K562 (cell line): ENCODE results near the gene TLL1. TPM values are rescaled to one million over a fixed set of nuclear protein-coding genes. Genes with fewer than 3 reads are reported as not detected.

Experiments
- ATAC-seq: fragments of 200-7000 bp; cut with Tn5 transposase; 3 replicates; pipeline ENCODE4 v1.9.1; 2020; ENCODE audit warnings: moderate library complexity
- BruUV-seq: library from RNA; stranded (reverse); fragments of 400-500 nt; replicated peaks from 2 replicates; lab custom pipeline; 2021; lab: Mats Ljungman, UMichigan
- CTCF ChIA-PET: fragments of 300-600 bp; formaldehyde crosslinking; extraction: SDS; loops from one replicate; lab custom pipeline; 2021; ENCODE audit warnings: low intra/inter-chr PET ratio; lab: Yijun Ruan, JAX
- POLR2A ChIA-PET: fragments of 300-600, 350-650 bp; sonication (Branson Sonifier 250); formaldehyde crosslinking; extraction: SDS; loops from one replicate; lab custom pipeline; 2021; ENCODE audit warnings: antibody characterized with exemption, inconsistent platforms; lab: Yijun Ruan, JAX
- DNase-seq, 4 experiments: peaks; one replicate each; pipeline versions ENCODE4 v3.0.0 to v3.0.0-alpha.2; 2011 to 2018; ENCODE audit warnings: low spot score in 3 of 4, mixed read lengths in 3 of 4; ENCODE audit errors: extremely low read depth in 1 of 4
- FAIRE-seq: peaks from 2 replicates; lab custom pipeline; 2011; peaks lifted over from hg19 to GRCh38; lab: Jason Lieb, UNC
- H2AFZ ChIP-seq: 2 replicates; pipeline ENCODE4 v1.6.0; 2011; ENCODE audit warnings: low read depth, low read length, control low read depth, inconsistent platforms
- H3K27ac ChIP-seq: fragments of 200-600 bp; 3 replicates; pipeline ENCODE4 v1.8.0; 2011; ENCODE audit warnings: low read depth, mild to moderate bottlenecking, control low read depth, inconsistent platforms, low read length, moderate library complexity, mixed read lengths; ENCODE audit errors: extremely low read depth
- H3K27me3 ChIP-seq, 2 experiments: fragments of 300-600 bp in 1 of 2; 2 replicates in 1 of 2; 3 replicates in 1 of 2; pipeline versions ENCODE4 v1.6.0 to v1.8.0; 2011; ENCODE audit warnings: inconsistent platforms in 2 of 2, low read length in 2 of 2, mild to moderate bottlenecking in 1 of 2, mixed read lengths in 1 of 2, moderate library complexity in 1 of 2; ENCODE audit not compliant: control insufficient read depth in 2 of 2, insufficient read depth in 2 of 2
- H3K36me3 ChIP-seq: fragments of 300-600 bp; 3 replicates; pipeline ENCODE4 v1.8.0; 2011; ENCODE audit warnings: mild to moderate bottlenecking, low read length, inconsistent platforms; ENCODE audit not compliant: control insufficient read depth, insufficient read depth
- H3K4me1 ChIP-seq, 2 experiments: fragments of 200-600 bp in 1 of 2; replicated peaks in 1 of 2; 2 replicates in 1 of 2; 3 replicates in 1 of 2; pipeline versions ENCODE4 v1.5.1 to v1.8.0; 2011; ENCODE audit warnings: inconsistent platforms in 2 of 2, low read length in 2 of 2, mild to moderate bottlenecking in 1 of 2, mixed read lengths in 1 of 2, moderate library complexity in 1 of 2; ENCODE audit not compliant: control insufficient read depth in 2 of 2, insufficient read depth in 2 of 2
- H3K4me2 ChIP-seq: 2 replicates; pipeline ENCODE4 v1.6.1; 2011; ENCODE audit warnings: low read length, control low read depth, inconsistent platforms, mixed read lengths; ENCODE audit not compliant: insufficient read depth
- H3K4me3 ChIP-seq: fragments of 200-600 bp; sonication (generic), shearing (Covaris generic); 2 replicates; pipeline ENCODE4 v1.5.1; 2016; ENCODE audit warnings: control low read depth, inconsistent platforms
- H3K79me2 ChIP-seq: fragments of 200-600 bp; 3 replicates; pipeline ENCODE4 v1.8.0; 2011; ENCODE audit warnings: low read length, inconsistent platforms; ENCODE audit not compliant: control insufficient read depth, insufficient read depth
- H3K9ac ChIP-seq, 2 experiments: 2 replicates each; pipeline versions ENCODE4 v1.6.0 to v1.6.1; 2011; ENCODE audit warnings: low read depth in 2 of 2, low read length in 2 of 2, control low read depth in 1 of 2, inconsistent platforms in 1 of 2, mild to moderate bottlenecking in 1 of 2, mixed read lengths in 1 of 2; ENCODE audit not compliant: insufficient read depth in 1 of 2
- H3K9me1 ChIP-seq: one replicate; pipeline ENCODE4 v1.6.0; 2011; ENCODE audit warnings: inconsistent platforms, mild to moderate bottlenecking, low read length, moderate library complexity; ENCODE audit not compliant: control insufficient read depth, insufficient read depth
- H3K9me3 ChIP-seq: replicated peaks from 2 replicates; pipeline ENCODE4 v1.5.1; 2011; ENCODE audit warnings: low read depth, low read length, inconsistent platforms; ENCODE audit not compliant: control insufficient read depth, insufficient read depth
- H4K20me1 ChIP-seq: replicated peaks from 2 replicates; pipeline ENCODE4 v1.6.1; 2011; ENCODE audit warnings: low read length, inconsistent platforms, mixed read lengths; ENCODE audit not compliant: control insufficient read depth, insufficient read depth
- ARID1B ChIP-seq: fragments of 450-650 bp; IDR thresholded peaks from 2 replicates; pipeline ENCODE4 v1.6.1; 2016; ENCODE audit warnings: antibody characterized with exemption, mild to moderate bottlenecking, inconsistent platforms
- CHD4 ChIP-seq: fragments of 200-600 bp; sonication (generic); IDR thresholded peaks from 3 replicates; pipeline ENCODE4 v1.6.1; 2012; ENCODE audit warnings: low read depth, mild to moderate bottlenecking, mixed read lengths, low read length, inconsistent platforms; ENCODE audit not compliant: insufficient read depth, insufficient replicate concordance, poor library complexity, severe bottlenecking
- CREBBP ChIP-seq: IDR thresholded peaks from one replicate; pipeline ENCODE4 v1.6.1; 2012; ENCODE audit warnings: low read depth, mild to moderate bottlenecking, control low read depth, inconsistent platforms, low read length
- CREM ChIP-seq: IDR thresholded peaks from 2 replicates; pipeline ENCODE4 v1.6.1; 2014; ENCODE audit warnings: antibody characterized with exemption, low read depth
- HOXB6 ChIP-seq: fragments of 250-450 bp; sonication (Bioruptor Pico); IDR thresholded peaks from 2 replicates; pipeline ENCODE4 v1.5.1; 2022; ENCODE audit warnings: mild to moderate bottlenecking, borderline replicate concordance
- RCOR1 ChIP-seq, 2 experiments: IDR thresholded peaks; 2 replicates each; pipeline ENCODE4 v1.6.1; 2012; ENCODE audit warnings: low read depth in 2 of 2, low read length in 2 of 2, borderline replicate concordance in 1 of 2, improper control_type of control experiment in 1 of 2
- SMAD2 ChIP-seq: fragments of 150-350 bp; IDR thresholded peaks from 2 replicates; pipeline ENCODE4 v1.6.1; 2014; ENCODE audit warnings: low read depth, mild to moderate bottlenecking, low read length
- SMAD3 ChIP-seq: fragments of 450-650 bp; formaldehyde crosslinking; conservative IDR thresholded peaks from 2 replicates; pipeline ENCODE4 v1.4.0; 2020; ENCODE audit warnings: mild to moderate bottlenecking
- SMARCA5 ChIP-seq: fragments of 450-650 bp; IDR thresholded peaks from 2 replicates; pipeline ENCODE4 v1.6.1; 2016
- SP2 ChIP-seq: IDR thresholded peaks from 2 replicates; pipeline ENCODE4 v1.6.1; 2011; ENCODE audit warnings: mild to moderate bottlenecking, low read depth, low read length, moderate library complexity; ENCODE audit not compliant: poor library complexity, severe bottlenecking; ENCODE audit errors: extremely low read depth
- ZNF12 ChIP-seq: sonication (generic); formaldehyde crosslinking; IDR thresholded peaks from 2 replicates; pipeline ENCODE4 v1.4.0; 2020; ENCODE audit warnings: mild to moderate bottlenecking, missing genetic modification reagents
- ZNF133 ChIP-seq: fragments of 250-450 bp; sonication (Bioruptor Pico); IDR thresholded peaks from 2 replicates; pipeline ENCODE4 v1.4.0; 2020; ENCODE audit warnings: mild to moderate bottlenecking
- ZNF347 ChIP-seq: fragments of 450-650 bp; formaldehyde crosslinking; IDR thresholded peaks from 2 replicates; pipeline ENCODE4 v1.4.0; 2020; ENCODE audit warnings: low read depth, mild to moderate bottlenecking, moderate library complexity
- ZNF707 ChIP-seq: fragments of 250-450 bp; sonication (Bioruptor Pico); conservative IDR thresholded peaks from 2 replicates; pipeline ENCODE4 v1.8.0; 2022; ENCODE audit warnings: inconsistent platforms, mild to moderate bottlenecking, moderate library complexity
- WGBS: fragments of 100-300 bp; shearing (Covaris generic); methylation state at CpG from one replicate; pipeline ENCODE4 v1.1.6; 2016; ENCODE audit warnings: low coverage, mixed read lengths; ENCODE audit not compliant: insufficient coverage; ENCODE audit errors: missing lambda C conversion rate; 5-methylcytosine and 5-hydroxymethylcytosine counted together
- in situ Hi-C: fragments of 300-500 bp; cut with MboI; formaldehyde crosslinking; loops from 4 replicates; pipeline ENCODE4 v1.15.0; 2018; ENCODE audit warnings: inconsistent platforms, mixed read lengths
- intact Hi-C: fragments of 100-400 bp; cut with micrococcal nuclease; formaldehyde crosslinking; loops from 2 replicates; pipeline ENCODE4 v1.14.2; 2022
- polyA plus RNA-seq, 8 experiments: library from polyadenylated mRNA; depleted of rRNA in 4 of 8; stranded (reverse) in 5 of 8; unstranded in 3 of 8; fragments of >200 nt; fragmentation: Nextera tagmentation in 2 of 8; fragmentation: Illumina TruSeq in 1 of 8; extraction: Ambion mirVana in 2 of 8; extraction: Trizol in 1 of 8; gene quantifications; 2 replicates each; pipeline versions ENCODE4 v1.2.1 to v1.2.3, GENCODE V29; 2011 to 2014; ENCODE audit warnings: inconsistent platforms in 1 of 8, missing spikeins in 1 of 8
- total RNA-seq, 7 experiments: library from RNA; depleted of rRNA in 6 of 7; stranded (reverse); fragments of >200 nt in 6 of 7; fragmentation: Illumina TruSeq in 2 of 7; extraction: Trizol in 2 of 7; gene quantifications; 2 replicates each; pipeline versions ENCODE4 v1.2.1 to v1.2.3, GENCODE V29; 2011 to 2021; ENCODE audit warnings: low replicate concordance in 1 of 7
- TF ChIP-seq, protein P1 (sequence below): sonication (generic); formaldehyde crosslinking; IDR thresholded peaks from 2 replicates; pipeline ENCODE4 v1.8.0; 2022; ENCODE audit warnings: mild to moderate bottlenecking, missing genetic modification reagents

Gene TLL1
- total and polyA plus RNA-seq, 9 of the 15 experiments (the other 6 are each of a cell fraction or from before 2014, with no cell fraction given), result not detected

DNA sequence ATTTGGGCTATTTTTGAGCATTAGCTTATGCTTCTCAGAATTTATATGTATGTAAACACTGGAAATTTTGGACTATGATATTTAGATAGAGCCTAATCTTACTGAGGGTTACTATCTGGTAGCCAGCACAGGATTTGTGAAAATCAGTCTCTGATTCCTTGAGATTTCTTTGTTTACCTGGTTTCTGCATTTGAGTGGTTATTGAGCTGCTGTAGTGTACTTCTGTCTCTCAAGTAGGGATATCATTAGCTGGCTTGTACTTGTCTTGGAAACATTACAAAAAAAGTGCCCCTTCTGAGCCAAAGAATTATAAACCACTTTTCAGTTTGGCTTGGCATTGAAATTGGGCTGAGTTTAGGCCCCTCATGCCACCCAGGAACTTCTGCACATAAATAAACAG is 49.7 kb downstream of the TLL1 start (continued):
- no peak for TF ChIP-seq ZNF12 (CRISPR knock-in tag)

DNA sequence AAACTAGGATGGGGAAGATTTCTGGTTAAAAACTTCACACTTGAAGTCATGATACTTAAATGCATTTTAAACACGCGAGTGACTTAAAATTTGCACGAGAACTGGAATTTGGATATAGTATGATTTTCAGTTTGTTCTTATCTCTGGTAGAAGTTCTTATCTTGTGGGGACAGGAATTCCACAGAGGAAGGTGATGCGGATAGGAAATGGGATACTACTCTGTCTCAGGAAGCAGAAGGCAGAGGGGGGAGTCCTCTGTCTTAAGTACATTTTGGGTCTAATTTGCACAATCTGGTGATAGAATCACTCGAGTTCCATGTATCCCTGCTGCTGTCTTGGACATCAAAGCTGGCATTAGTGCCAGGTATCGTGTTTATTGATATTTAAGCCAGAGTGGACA is 53.3 kb downstream of the TLL1 start:
- FAIRE-seq, result no peak

More for the DNA sequence above, 53.3 kb downstream of the TLL1 start:
- H3K27ac ChIP-seq, result no peak overlapping the region
- H3K79me2 ChIP-seq, result no peaks in the 10 kb centered on the region
- H2AFZ ChIP-seq, result no peak overlapping the region
- H3K4me3 ChIP-seq, result no peak overlapping the region
- H4K20me1 ChIP-seq, result no peaks in the 10 kb centered on the region
- no peak overlapping the region for H3K9ac ChIP-seq
- DNase-seq, result no peak
- TF ChIP-seq RCOR1 (IDR thresholded peaks at IDR 0.05; ENCODE audit: borderline replicate concordance in 1 of 2, low read depth in 2 of 2, low read length in 2 of 2), result no peak
- TF ChIP-seq ZNF707, result no peak
- no peak for TF ChIP-seq ZNF133 (CRISPR knock-in tag)
- no peak for TF ChIP-seq HOXB6 (CRISPR knock-in tag)
- no peak for TF ChIP-seq SMARCA5
- TF ChIP-seq, protein P1, sequence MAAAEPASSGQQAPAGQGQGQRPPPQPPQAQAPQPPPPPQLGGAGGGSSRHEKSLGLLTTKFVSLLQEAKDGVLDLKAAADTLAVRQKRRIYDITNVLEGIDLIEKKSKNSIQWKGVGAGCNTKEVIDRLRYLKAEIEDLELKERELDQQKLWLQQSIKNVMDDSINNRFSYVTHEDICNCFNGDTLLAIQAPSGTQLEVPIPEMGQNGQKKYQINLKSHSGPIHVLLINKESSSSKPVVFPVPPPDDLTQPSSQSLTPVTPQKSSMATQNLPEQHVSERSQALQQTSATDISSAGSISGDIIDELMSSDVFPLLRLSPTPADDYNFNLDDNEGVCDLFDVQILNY (CRISPR knock-in tag), result no peak
- TF ChIP-seq CREBBP, result no peak
- no peak for TF ChIP-seq SP2
- no peak for TF ChIP-seq CHD4
- TF ChIP-seq CREM, result no peak
- no peak for TF ChIP-seq ZNF347 (CRISPR knock-in tag)
- no peak for TF ChIP-seq SMAD3 (CRISPR knock-in tag)
- no peak for TF ChIP-seq SMAD2
- no peak for TF ChIP-seq ARID1B
- WGBS, result under 1% methylated on average over 6 of the region's 6 CpGs
- in situ Hi-C loops, result no loop called here
- H3K36me3 ChIP-seq, result no peaks in the 10 kb centered on the region
- CTCF ChIA-PET, result no interaction called here
- H3K4me2 ChIP-seq, result no peak overlapping the region
- intact Hi-C loops, result no loop called here
- no peak for ATAC-seq
- H3K9me1 ChIP-seq, result no peaks in the 10 kb centered on the region
- H3K9me3 ChIP-seq, result no peaks in the 10 kb centered on the region
- no TSS peak for BruUV-seq
- POLR2A ChIA-PET, result no interaction called here
- H3K4me1 ChIP-seq, result no peaks in the 10 kb centered on the region
- H3K27me3 ChIP-seq, result no peaks in the 10 kb centered on the region
